ENCODE results near the gene OLA1.

DNA sequence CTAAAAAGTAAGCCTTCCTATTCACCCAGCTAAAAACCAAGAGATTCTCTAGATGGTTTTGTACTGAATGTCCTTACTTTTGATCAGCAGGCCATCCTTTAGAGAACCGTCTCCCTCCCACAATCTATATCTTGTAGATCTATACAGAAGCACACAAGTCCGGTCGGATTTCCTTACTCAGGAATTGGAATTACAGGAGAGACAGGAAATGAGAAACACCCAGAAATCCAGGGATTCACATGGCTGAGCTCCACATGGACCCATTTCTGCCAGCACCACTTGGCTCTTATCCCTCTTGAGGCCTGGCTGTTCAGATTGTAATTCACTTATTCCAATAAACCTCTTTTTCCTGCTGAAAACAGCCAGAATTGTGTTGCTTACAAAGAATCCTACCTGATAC, 4.5 kb downstream of the OLA1 start:
- TF ChIP-seq, protein P1, sequence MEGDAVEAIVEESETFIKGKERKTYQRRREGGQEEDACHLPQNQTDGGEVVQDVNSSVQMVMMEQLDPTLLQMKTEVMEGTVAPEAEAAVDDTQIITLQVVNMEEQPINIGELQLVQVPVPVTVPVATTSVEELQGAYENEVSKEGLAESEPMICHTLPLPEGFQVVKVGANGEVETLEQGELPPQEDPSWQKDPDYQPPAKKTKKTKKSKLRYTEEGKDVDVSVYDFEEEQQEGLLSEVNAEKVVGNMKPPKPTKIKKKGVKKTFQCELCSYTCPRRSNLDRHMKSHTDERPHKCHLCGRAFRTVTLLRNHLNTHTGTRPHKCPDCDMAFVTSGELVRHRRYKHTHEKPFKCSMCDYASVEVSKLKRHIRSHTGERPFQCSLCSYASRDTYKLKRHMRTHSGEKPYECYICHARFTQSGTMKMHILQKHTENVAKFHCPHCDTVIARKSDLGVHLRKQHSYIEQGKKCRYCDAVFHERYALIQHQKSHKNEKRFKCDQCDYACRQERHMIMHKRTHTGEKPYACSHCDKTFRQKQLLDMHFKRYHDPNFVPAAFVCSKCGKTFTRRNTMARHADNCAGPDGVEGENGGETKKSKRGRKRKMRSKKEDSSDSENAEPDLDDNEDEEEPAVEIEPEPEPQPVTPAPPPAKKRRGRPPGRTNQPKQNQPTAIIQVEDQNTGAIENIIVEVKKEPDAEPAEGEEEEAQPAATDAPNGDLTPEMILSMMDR (IDR thresholded peaks at IDR 0.05), result no peak
- TF ChIP-seq POLR2A (IDR thresholded peaks at IDR 0.05), result no peak

All from esophagus squamous epithelium (tissue), 4 donors.